GM19452 (cell line): Measurements from ENCODE around the gene MLEC.

ENCODE experiments used
- ATAC-seq: cut with Tn5 transposase; IDR thresholded peaks from one replicate; pipeline ENCODE4 v1.9.1; 2021; ENCODE audit not compliant: unreplicated experiment

The MLEC gene, protein sequence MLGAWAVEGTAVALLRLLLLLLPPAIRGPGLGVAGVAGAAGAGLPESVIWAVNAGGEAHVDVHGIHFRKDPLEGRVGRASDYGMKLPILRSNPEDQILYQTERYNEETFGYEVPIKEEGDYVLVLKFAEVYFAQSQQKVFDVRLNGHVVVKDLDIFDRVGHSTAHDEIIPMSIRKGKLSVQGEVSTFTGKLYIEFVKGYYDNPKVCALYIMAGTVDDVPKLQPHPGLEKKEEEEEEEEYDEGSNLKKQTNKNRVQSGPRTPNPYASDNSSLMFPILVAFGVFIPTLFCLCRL

DNA sequence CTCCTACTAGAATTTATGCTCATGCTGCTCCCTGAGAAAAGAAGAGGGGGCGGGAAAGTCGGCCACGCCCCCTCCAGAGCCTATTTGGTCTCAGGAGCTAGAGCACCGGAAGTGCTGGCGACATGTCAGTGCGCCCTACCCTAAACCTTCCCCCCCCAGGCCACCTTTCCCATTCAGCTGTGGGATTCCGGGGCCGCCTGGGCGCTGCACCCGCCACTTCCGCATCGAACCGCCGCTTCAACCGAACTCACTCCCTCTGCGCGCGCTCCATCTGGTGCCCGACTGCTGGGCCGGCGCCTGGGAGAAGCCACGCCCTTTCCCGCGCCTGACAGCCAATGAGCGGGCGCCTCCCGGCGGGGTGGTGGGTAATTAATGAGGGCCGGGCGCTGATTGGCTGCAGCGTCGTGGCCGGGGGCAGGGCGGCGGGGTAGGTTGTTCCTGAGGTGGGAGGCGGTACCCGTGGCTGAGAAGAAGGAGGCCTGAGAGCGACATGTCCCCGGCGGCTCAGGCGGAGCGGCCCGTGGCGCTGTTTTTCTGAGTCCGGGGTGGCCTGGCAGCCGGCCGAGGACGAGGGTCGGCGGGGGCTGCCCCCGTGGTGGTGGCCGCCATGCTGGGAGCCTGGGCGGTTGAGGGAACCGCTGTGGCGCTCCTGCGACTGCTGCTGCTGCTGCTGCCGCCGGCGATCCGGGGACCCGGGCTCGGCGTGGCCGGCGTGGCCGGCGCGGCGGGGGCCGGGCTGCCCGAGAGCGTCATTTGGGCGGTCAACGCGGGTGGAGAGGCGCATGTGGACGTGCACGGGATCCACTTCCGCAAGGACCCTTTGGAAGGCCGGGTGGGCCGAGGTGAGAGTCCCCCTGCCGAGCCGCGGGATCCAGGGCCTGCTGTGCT is at the start of gene MLEC:
Gene MLEC, plus strand, starts transcription at position 460 of the 888 bp plus-strand sequence. Its CDS starts 148 bp downstream, at position 608.
- ATAC-seq = peak; percentile 58

DNA sequence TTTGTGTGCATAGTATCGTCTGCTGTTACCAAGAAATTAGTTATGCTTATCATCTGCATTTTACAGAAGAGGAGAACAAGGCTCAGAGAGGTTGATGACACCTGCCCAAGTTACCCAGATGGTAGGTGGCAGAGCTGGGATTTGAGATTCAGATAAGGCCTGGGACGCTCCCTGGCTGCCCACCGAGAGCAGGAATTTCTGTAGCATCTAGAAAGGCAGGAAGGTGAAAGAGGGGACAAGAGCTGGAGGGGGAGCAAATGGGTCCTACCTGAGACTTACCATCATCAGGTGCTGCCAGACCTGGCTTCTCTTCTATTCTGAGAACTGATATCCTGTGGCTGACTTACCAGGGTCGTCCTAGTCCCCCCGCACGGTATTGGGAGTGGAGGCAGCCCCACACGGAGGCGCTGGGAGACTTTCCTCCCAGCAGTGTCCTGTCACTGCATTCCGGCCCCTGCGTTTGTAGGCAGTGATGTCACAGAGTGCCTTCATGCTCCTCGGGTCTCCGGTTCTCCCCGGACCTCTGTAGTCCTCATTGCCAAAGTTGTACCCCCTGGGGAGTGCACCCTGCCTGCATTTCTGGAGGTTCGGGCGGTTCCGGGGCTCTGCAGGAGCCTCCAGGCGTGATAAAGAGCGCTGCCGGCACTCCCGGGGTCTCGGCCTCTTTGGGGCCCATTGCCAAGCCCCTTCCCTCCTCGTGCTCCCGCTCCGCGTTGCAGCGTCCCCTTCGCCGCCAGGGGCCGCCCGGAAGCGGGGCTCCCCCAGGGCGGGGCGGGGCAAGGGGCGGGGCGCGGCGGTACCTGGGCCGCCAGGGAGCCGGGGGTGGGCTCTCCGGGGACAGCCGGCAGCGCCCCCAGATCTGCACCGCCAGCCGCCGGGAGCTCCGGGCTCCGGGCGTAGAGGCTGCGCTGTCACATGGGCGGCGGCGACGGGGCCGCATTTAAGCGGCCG is 46.9 kb upstream of the MLEC start, which contains the start of gene CABP1:
Gene CABP1, plus strand, starts transcription at position 856 of the 951 bp plus-strand sequence. Its CDS starts 60 bp downstream, at position 916.
- ATAC-seq = peak; percentile 75

DNA sequence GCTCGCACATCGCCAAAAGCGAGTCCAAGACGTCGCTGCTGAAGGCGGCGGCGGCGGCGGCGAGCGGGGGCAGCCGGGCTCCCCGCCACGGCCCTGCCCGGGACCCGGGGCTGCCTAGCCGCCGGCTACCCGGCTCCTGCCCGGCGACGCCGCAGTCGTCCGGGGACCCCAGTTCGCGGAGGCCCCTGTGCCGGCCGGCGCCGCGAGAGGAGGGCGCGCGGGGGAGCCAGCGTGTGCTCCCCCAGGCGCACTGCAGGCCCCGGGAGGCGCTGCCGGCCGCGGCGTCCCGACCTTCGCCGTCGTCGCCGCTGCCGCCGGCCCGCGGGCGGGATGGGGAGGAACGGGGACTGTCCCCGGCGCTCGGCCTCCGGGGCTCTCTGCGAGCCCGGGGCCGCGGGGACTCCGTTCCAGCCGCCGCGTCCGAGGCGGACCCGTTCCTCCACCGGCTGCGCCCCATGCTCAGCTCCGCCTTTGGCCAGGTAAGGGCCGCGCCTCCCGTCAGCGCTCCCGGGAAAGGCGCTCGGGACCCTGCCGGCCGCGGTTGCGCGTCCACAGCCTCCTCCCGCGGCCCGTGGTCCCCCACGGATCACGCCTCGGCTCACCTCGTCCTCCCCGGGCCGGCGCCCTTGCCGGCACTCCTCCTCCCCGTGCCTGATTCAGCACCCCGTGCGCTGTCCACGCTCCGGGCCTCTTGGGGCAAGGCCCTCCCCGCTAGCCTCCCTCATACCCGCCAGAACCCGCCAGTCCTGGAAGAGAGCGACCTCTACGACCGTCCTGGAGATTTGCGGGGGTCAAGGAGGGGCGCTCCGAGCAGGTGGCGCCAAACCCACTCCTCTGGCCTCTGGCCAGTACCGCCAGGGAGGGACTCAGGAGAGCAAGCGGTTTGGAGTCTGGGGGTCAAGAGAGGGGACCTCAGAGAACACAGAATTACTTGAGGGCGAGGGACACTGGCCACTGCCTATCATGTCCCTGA is 45.8 kb upstream of the MLEC start:
- peak; percentile 57 for ATAC-seq

DNA sequence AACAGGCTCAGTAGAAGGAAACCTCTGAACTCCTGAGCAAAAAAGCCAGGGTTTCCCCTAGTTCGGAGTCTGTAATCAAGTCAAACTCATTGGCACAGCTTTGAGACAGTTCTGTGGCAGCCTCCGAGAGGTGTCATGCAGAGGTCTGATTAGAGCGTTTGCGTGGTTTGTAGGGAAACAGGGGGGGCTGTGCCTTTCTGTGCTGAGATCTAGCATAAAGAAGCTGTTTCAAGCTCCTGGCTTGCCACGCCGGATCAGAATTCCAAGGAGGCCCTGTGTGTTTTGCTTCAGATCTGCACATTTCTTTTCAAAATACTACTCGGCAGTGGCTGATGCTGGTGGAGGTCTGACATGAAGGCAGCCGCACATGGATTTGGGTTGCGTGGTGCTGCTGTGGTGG is 44.8 kb upstream of the MLEC start:
- no peak for ATAC-seq

DNA sequence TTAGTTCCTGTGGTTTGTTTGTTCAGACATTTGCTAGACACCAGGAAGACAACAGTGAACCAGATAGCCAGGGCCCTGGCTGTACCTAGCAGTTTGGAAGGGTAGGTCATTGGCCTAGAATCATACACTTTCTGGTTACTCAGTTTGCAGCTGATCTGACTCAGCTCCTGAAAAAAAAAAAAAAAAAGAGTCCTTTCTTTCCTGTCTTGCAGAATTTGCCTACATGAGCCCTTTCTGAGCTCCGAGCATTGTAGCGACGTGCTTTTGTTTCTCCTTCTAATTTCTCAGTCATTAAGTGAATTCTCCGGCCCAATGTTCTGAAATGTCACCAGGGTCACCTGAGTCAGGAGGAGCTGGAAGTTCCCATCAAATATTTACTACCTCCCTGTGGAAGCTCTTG is 44.1 kb upstream of the MLEC start:
- ATAC-seq = no peak

DNA sequence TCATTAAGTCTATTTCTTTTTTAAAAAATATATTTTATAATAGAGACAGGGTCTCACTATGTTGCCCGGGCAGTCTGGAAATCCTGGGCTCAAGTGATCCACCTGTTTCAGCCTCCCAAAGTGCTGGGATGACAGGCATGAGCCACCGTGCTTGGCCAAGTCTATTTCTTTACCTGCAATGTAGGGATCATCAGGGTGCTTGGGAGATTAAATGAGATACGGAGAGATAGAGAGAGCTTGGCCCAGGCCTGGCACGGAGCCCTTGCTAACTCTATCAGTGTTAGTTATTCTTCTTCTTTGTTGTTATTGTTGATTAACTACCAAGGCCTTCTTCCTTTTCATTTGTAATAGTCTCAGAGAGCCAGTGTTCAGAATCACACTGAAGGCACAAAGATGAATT is 43.4 kb upstream of the MLEC start:
- no peak for ATAC-seq

DNA sequence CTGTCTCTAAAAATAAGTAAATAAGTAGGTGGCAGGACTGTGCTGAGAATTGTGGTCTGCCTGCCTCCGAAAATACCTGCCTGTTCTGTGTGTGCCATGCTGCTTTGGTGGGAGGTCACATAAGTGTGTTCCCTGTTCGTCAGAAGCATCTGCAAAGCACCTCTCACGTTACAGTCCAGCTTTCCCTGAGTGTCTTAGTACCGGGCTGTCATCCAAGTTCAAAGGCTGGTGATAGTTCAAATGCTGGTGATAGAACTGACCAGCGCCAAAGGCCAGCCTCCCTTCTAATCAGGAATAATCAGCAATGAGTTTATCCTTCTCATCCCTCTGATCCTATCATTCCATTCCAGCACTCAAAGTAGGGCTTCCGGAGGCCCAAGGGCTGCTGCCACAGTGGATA is 40.9 kb upstream of the MLEC start:
- ATAC-seq = no peak

DNA sequence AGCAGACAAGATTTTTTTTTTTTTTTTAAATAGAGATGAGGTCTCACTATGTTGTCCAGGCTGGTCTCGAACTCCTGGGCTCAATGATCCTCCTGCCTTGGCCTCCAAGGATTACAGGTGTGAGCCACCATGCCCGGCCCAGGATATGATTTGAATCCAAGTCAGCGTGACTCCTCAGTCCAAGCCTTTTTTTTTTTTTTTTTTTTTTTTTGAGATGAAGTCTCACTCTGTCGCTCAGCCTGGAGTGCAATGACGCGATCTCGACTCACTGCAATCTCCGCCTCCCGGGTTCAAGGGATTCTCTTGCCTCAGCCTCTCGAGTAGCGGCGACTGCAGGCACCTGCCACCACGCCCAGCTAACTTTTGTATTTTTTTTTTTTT is 39.6 kb upstream of the MLEC start:
- ATAC-seq = no peak

DNA sequence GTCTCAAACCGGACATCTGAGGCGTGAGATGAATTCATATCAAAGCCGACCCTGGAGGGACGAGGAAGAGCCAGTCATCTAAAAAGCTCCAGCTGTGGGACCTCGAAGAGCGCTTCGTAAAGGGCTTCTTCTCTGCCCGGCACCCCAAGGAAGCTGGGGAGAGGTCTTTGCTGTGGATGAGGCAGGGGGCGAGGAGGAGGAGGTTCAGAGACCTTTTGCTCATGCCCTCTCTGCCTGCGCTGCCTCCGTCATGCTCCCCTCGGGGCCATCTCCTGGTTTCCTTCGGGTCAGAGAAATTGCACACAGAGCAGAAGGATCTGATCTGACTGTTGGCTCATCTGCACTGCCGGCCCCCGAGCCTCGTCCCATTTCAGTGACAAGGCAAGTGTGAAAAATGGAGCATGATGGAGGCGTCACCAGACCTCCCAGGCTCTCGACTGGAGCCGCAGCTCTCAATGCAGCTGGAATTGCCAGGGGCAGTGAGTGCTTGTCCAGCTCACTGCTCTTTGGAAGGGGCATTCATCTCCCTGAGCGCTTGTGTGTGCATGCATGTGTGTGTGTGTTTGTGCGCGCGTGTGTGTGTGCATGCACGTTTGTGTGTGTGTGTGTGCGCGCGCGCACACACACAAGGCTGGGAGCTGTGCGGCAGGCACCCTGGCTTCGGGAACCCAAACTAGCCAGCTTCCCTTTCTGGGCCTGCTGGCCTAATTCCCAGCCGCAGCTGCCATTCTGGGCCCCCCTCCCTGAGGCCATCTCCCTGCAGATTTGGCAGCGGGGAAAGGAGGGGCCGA is 37.3 kb upstream of the MLEC start:
- no peak for ATAC-seq

DNA sequence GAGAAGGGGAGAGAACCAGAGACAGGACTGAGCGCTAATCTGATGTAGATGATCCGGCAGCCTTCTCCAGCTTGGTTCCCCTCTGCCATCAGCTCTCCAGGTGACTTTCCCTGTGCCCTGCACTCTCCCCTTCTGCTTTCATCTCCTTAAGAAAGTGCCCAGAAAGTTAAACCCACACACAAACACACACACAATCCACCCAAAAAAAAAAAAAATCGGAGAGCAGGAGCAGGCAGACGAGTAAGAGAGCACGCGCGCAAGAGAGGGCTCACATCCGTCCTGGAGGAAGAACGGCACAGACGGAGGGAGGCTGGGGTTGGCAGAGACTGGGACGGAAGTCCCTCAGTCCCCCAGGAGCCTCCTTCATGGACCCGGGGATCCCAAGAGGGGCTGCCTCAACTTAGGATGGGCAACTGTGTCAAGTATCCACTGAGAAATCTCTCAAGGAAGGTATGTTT is 36.7 kb upstream of the MLEC start:
- no peak for ATAC-seq

DNA sequence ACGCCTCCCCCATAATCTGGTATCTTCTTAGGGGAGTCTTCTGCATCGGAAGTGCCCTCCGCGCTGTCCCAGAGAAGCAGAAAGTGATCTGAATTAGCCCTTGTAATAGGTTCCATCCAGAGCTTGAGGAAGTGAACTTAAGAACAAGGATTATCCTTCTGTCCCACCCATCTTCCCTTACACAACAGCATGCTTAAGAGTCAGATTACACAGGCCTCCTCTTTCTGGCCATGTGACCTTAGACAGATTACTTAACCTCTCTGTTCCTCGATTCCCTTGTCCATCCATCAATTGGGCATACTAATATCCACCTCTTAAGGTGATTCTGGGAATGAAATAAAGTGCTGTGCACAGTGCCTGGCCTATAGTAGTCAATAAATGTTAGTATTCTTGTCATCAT is 35.1 kb upstream of the MLEC start:
- no peak for ATAC-seq

DNA sequence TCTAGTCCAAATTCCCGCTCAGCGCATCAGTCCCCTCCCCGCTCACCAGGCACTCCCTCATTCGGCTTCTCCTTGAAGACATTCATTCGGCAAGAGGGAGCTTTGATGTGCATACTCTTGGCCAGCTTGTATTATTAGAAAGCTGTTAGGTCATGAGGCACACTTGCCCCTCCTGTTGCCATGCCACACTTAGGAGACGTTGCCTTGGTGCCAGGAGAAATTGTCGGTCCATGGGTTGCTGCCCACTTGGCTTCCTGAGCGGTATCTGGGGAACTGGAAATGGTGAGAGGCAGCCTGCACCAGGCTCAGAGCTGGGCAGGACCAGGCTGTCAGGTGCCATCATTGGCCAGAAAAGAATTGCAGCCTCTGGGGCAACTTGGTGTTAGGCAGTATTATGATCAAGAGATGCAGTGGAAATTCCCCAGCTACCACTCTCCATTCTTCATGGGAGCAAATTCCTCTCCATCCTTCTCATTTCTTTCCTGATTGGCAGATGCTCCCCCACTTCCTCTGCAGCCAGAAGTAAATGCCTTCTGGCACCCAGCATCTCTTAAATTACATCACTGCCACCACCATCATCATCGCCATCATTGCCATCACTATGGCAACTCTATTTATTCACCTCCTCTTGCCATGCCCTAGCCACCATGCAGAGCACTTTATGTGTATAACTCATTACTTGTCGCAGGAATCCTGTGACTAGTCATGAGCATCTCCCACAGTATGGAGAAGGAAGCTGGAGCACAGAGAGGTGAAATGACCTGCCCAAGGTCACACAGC is 34.1 kb upstream of the MLEC start:
- no peak for ATAC-seq

DNA sequence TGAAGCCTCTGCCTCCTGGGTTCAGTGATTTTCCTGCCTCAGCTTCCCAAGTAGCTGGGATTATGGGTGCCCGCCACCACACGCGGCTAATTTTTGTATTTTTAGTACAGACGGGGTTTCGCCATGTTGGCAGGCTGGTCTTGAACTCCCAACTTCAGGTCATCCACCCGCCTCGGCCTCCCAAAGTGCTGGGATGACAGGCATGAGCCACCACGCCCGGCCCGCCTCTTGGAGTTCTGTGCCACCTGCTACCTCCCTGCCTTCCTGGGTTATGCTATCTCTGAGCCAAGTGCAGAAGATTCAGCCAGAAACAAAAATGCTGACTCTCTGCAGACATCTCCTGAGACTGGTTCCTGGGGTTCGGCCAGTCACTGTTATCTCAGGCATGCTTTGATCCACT is 33.3 kb upstream of the MLEC start:
- ATAC-seq = no peak

DNA sequence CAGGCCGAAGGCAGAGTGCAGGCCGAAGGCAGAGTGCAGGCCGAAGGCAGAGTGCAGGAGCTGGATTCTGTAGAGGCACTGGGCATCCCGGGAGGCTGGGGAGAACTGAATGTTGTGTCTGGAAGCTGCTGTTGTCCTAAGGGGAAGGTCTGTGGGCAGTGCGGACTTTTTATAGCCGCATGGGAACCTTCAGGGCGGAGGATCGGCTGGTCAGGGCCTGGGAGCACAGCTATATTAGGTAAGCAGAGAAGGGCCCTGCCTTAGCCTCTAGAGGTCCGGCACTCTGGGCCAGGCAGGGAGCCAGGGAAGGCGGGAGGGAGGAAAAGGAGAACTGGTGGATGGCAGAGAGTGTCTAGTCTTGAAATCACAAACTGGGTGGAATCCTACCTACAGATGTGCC is 32.3 kb upstream of the MLEC start:
- ATAC-seq = no peak

DNA sequence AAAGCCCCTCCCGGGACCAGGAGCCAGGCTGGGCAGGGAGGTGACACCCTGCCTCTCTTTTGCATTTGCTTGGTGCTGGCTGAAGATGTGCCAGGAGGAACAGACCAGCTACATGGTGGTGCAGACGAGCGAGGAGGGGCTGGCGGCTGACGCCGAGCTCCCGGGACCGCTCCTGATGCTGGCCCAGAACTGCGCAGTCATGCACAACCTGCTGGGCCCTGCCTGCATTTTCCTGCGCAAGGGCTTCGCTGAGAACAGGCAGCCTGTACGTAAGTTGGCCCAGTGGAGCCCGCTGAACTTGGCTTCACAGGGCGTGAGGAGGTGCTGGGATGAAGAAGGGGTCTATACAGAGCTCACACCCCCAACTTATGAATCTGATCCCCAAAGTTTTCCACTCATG is 30.9 kb upstream of the MLEC start:
- no peak for ATAC-seq

DNA sequence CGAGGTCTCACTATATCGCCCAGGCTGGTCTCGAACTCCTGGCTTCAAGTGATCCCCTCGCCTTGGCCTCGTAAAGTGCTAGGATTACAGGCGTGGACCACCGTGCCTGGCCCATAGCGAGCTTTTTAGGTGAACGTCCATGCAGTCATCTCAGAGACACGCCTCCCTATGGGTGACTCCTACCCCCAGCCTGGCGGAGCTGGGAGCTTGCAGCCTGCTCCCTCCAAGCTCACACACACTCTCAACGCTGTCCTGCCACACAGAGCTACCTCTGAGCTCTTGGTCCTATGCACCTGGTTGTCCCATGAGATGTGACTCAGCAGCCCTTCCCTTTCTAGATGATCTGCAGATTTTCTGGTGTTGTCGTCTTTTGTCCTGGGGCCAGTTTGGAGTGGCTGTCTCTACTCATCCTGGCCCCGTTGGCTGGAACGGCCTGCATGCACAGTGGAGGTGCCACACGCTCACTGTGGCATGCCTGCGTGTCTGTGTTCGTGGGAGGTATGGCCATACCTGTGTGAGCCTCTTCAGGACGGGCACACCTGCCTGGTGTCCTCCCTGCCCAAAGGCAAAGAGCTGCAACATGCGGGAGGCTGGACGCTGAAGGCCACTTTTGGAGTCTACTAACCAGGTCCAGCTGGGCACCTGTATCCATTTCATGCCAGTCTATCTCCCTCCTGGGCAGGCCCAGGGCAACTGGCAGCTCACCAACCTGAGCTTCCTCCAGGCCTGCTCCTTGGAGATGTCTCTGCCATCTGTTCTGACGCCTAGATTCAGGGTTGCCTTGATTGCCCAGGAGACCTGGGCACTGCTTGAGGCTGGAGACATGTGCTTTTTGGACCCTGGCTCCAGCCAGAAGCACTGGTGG is 28.4 kb upstream of the MLEC start:
- ATAC-seq = no peak

DNA sequence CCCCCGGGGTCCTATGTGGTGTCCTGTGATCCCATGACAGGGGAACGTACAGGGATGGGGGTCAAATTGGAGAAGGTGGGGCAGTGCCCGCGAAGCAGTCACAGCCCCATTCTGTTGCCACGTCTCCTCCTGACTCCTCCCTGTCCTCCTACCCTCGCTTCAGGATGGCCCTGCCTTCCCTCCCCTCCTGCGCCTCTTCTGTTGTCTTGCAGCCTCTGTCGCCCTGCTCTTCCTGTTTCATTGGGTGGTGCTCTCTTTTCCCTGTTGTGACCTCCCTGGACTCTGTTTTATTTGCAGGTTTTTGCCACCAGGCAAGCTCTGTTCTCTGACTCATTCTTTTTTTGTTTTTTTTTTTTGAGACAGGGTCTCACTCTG is 27.8 kb upstream of the MLEC start:
- no peak for ATAC-seq
